AG04450 (cell line): ENCODE measurements around the gene RPS8. TPM values are rescaled to one million over a fixed set of nuclear protein-coding genes. Genes with fewer than 3 reads are reported as not detected.

ENCODE experiments used
- CTCF ChIA-PET: fragments of 300-600, 350-600 bp; formaldehyde crosslinking; extraction: SDS; loops from one replicate; lab custom pipeline; 2022; ENCODE audit warnings: antibody characterized with exemption, inconsistent platforms; lab: Charles Lee
- POLR2A ChIA-PET: fragments of 350-600 bp; formaldehyde crosslinking; extraction: SDS; loops from one replicate; lab custom pipeline; 2021; ENCODE audit warnings: antibody characterized with exemption, inconsistent platforms; lab: Yijun Ruan, JAX
- DNase-seq: peaks from one replicate; pipeline ENCODE4 v3.0.0-alpha.2; 2011; ENCODE audit warnings: low read depth, low spot score
- H3K27ac ChIP-seq: one replicate; pipeline ENCODE4 v1.5.1; 2012; ENCODE audit warnings: low read depth, low read length, control low read depth
- H3K27me3 ChIP-seq: one replicate; pipeline ENCODE4 v1.6.0; 2012; ENCODE audit warnings: low read length; ENCODE audit not compliant: control insufficient read depth, insufficient read depth
- H3K4me3 ChIP-seq: 2 replicates; pipeline ENCODE4 v1.5.1; 2011; ENCODE audit warnings: mild to moderate bottlenecking, low read depth, low read length, control low read depth
- H3K9me3 ChIP-seq: 2 replicates; pipeline ENCODE4 v1.5.1; 2012; ENCODE audit warnings: low read length; ENCODE audit not compliant: control insufficient read depth, insufficient read depth
- polyA plus RNA-seq: library from polyadenylated mRNA; depleted of rRNA; stranded (reverse); fragments of >200 nt; gene quantifications from 2 replicates; pipeline ENCODE4 v1.2.3, GENCODE V29; 2011
- TF ChIP-seq, protein P1 (sequence below): IDR thresholded peaks from 2 replicates; pipeline ENCODE4 v1.5.1; 2011; ENCODE audit warnings: low read depth, low read length, control low read depth, inconsistent platforms

RPS8 gene
- polyA plus RNA-seq, 1 experiment, result 2,661 TPM

DNA sequence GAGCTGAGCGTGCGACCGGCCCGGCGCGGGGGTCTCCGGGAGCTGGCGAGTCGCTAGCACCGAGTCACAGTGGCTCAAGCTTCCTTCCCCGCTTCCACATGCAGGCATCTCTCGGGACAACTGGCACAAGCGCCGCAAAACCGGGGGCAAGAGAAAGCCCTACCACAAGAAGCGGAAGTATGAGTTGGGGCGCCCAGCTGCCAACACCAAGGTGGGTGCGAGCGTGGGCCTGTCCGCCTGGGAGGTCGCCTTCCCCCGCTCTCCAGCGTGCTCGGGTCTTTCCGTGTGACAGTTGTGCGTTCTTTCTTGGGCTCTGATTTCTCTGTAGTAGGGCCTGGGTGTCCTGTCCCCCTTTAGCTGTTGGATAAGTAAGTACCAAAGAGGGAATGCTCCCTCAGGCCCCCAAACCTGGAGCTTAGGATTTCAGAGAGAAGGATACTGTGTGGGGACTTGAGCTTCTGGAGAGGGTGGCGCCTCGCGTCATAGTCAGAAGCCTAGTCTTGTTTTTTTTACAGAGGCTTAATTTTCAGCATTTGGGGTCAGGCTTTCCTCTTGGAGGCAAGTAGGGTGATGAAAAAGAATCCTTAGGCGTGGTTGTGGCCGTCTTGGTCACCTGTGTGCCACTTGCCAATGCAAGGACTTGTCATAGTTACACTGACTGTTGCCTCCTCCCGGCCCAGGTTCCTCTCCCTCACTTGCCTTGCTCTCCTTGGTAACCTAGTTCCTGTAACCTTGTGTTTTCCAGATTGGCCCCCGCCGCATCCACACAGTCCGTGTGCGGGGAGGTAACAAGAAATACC, 790 bp downstream of the RPS8 start:
- H3K27ac ChIP-seq, result peak overlapping the region; percentile 96
- TF ChIP-seq, protein P1, sequence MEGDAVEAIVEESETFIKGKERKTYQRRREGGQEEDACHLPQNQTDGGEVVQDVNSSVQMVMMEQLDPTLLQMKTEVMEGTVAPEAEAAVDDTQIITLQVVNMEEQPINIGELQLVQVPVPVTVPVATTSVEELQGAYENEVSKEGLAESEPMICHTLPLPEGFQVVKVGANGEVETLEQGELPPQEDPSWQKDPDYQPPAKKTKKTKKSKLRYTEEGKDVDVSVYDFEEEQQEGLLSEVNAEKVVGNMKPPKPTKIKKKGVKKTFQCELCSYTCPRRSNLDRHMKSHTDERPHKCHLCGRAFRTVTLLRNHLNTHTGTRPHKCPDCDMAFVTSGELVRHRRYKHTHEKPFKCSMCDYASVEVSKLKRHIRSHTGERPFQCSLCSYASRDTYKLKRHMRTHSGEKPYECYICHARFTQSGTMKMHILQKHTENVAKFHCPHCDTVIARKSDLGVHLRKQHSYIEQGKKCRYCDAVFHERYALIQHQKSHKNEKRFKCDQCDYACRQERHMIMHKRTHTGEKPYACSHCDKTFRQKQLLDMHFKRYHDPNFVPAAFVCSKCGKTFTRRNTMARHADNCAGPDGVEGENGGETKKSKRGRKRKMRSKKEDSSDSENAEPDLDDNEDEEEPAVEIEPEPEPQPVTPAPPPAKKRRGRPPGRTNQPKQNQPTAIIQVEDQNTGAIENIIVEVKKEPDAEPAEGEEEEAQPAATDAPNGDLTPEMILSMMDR, result no peak
- peak overlapping the region; percentile 92 for H3K4me3 ChIP-seq
- no peak for DNase-seq
- ChIA-PET CTCF (interaction anchor here (0.9 to 2.1 kb wide), 5 partner anchors 14 to 48 kb away, joined by 4 to 9 read pairs (median 4); partner anchors contain the start of gene PLK3), POLR2A (interaction anchor here (0.5 to 2.5 kb wide), 25 partner anchors 8 to 1647 kb away, joined by 3 to 23 read pairs (median 5); partner anchors contain the start of genes BEST4, BTBD19, PLK3 and RNU5D-1)
- H3K27me3 ChIP-seq, result no peaks in the 10 kb centered on the region
- no peaks in the 10 kb centered on the region; the same call in 1 of the 2 replicates for H3K9me3 ChIP-seq

DNA sequence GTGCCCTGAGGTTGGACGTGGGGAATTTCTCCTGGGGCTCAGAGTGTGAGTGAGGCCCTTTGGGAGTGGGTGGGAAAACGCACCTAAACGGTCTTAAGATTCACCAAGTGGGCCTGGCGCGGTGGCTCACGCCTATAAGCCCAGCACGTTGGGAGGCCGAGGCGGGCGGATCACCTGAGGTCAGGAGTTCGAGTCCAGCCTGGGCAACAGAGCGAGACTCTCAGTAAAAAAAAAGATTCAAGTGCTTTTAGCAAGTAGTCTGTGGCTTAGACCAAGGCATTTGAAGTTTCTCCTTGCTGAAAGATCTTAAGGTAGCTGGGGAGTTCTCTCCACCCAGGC, 1.4 kb downstream of the RPS8 start:
- Histone ChIP-seq H3K9me3 (no peaks in the 10 kb centered on the region; the same call in 1 of the 2 replicates), H3K27ac (peak overlapping the region; percentile 21), H3K4me3 (peak overlapping the region; percentile 92), H3K27me3 (no peaks in the 10 kb centered on the region)
- TF ChIP-seq, protein P1, result no peak
- POLR2A ChIA-PET, result interaction anchor here (0.6 to 2.5 kb wide), 8 partner anchors 10 to 563 kb away, joined by 3 to 23 read pairs (median 11); partner anchors contain the start of genes BEST4, PLK3 and RNU5D-1
- DNase-seq, result no peak
- CTCF ChIA-PET, result interaction anchor here (0.9 to 2.0 kb wide), 4 partner anchors 14 to 48 kb away, joined by 4 to 6 read pairs (median 4); partner anchors contain the start of gene PLK3

DNA sequence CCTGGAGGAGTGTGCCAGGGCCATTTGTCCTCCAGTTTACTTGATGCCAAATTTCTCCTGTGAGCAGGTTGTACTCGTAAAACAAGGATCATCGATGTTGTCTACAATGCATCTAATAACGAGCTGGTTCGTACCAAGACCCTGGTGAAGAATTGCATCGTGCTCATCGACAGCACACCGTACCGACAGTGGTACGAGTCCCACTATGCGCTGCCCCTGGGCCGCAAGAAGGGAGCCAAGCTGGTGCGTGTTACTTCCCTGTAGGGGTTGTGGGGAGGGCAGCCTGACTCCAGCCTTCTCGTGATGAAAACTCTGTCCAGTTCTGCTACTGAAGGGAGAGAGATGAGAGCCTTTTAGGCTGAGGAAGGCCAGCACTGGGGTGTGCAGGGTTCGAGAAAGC, 2.2 kb downstream of the RPS8 start:
- Histone ChIP-seq H3K4me3 (peak overlapping the region; percentile 92), H3K27me3 (no peaks in the 10 kb centered on the region), H3K9me3 (no peaks in the 10 kb centered on the region; the same call in 1 of the 2 replicates), H3K27ac (peak overlapping the region; percentile 21)
- POLR2A ChIA-PET, result interaction anchor here (1.0 kb wide), 1 partner anchor 41 kb away, joined by 3 read pairs; no protein-coding TSS in a partner anchor
- CTCF ChIA-PET, result interaction anchor here (0.8 to 1.3 kb wide), 4 partner anchors 8 to 237 kb away, joined by 3 to 4 read pairs (median 3); partner anchors contain the start of gene PLK3
- TF ChIP-seq, protein P1, result no peak
- no peak for DNase-seq

DNA sequence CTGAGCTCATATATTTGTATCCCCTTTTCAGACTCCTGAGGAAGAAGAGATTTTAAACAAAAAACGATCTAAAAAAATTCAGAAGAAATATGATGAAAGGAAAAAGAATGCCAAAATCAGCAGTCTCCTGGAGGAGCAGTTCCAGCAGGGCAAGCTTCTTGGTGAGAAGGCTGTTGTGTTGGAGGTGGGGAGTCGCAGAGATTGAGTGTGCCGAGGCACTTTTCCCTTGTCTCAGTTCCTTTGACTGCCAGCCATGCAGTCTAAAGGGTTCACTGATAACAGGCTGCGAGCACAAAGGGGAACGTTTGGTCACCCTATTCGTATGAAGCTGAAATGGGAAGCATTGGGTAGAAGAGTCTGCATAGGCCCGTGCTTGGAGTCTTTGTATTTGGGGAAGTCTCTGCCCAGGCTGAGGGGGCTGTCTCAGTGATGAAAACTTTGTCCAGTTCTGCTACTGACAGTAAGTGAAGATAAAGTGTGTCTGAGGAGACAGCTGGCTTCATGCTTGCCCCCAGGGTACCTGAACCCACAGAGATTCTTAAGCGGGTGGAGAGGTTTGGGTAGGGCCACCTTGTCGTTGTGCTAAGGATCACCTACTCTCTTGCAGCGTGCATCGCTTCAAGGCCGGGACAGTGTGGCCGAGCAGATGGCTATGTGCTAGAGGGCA, 2.8 kb downstream of the RPS8 start:
- H3K27ac ChIP-seq, result peak overlapping the region; percentile 21
- TF ChIP-seq, protein P1, result no peak
- DNase-seq, result no peak
- H3K9me3 ChIP-seq, result no peaks in the 10 kb centered on the region; the same call in 1 of the 2 replicates
- H3K4me3 ChIP-seq, result peak overlapping the region; percentile 92
- CTCF ChIA-PET, result interaction anchor here (0.8 to 1.3 kb wide), 4 partner anchors 7 to 236 kb away, joined by 3 to 4 read pairs (median 3); partner anchors contain the start of gene PLK3
- POLR2A ChIA-PET, result interaction anchor here (1.0 kb wide), 1 partner anchor 41 kb away, joined by 3 read pairs; no protein-coding TSS in a partner anchor
- H3K27me3 ChIP-seq, result no peaks in the 10 kb centered on the region
